22Rv1 (cell line): Measurements from ENCODE around the gene OR1B1.

Experiments
- CTCF ChIP-seq: fragments of 450-650 bp; IDR thresholded peaks from 2 replicates; pipeline ENCODE4 v1.5.1; 2017; ENCODE audit warnings: mild to moderate bottlenecking
- ZFX ChIP-seq: fragments of 450-650 bp; IDR thresholded peaks from 2 replicates; pipeline ENCODE4 v1.6.1; 2017; ENCODE audit warnings: antibody characterized with exemption, borderline replicate concordance

DNA sequence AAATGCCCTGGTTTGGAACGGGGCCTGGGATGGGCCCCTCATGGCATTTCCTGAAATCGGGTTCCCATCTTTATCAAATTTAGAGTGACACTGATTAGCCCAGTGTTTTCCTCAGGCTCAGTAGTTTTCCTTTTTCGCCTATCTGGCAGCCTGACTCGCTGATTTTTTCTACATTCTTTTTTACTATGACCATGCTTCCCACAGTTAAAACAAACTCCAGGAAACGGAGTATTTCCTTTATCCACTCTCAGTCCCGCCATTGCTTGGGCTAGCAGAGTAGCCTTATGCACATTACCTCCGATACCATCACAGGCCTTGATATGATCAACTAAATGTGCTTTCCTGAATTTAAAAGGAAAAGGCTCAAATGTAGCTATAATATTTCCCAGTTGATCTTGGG, 37.4 kb downstream of the OR1B1 start:
- TF ChIP-seq CTCF = no peak
- TF ChIP-seq ZFX = no peak
